Endothelial cell of umbilical vein (primary cell): ENCODE measurements around the gene CISH. TPM values are rescaled to one million over a fixed set of nuclear protein-coding genes. Genes with fewer than 3 reads are reported as not detected.

ENCODE experiments used
- BruUV-seq: library from RNA; stranded (reverse); fragments of 400-500 nt; replicated peaks from 2 replicates; lab custom pipeline; 2021; lab: Mats Ljungman, UMichigan
- CTCF ChIA-PET: fragments of 300-600, 350-600 bp; sonication (Branson Sonifier 250); formaldehyde crosslinking; loops from one replicate; lab custom pipeline; 2021; ENCODE audit warnings: antibody characterized with exemption, inconsistent platforms; lab: Charles Lee
- POLR2A ChIA-PET: fragments of 300-600, 350-600 bp; sonication (Branson Sonifier 250); formaldehyde crosslinking; loops from one replicate; lab custom pipeline; 2021; ENCODE audit warnings: antibody characterized with exemption, inconsistent platforms; lab: Charles Lee
- DNase-seq: peaks from one replicate; pipeline ENCODE4 v3.0.0-alpha.2; 2011; ENCODE audit warnings: low read depth, low spot score
- FAIRE-seq: peaks from 2 replicates; lab custom pipeline; 2011; peaks lifted over from hg19 to GRCh38; lab: Jason Lieb, UNC
- H2AFZ ChIP-seq: 2 replicates; pipeline ENCODE4 v1.6.0; 2012; ENCODE audit warnings: low read depth, low read length, control low read depth, inconsistent platforms
- H3K27ac ChIP-seq: 2 replicates; pipeline ENCODE4 v1.5.1; 2011; ENCODE audit warnings: low read depth, mild to moderate bottlenecking, control low read depth, low read length, moderate library complexity; ENCODE audit not compliant: insufficient read depth
- H3K27me3 ChIP-seq, 2 experiments: 2 replicates each; pipeline versions ENCODE4 v1.6.0 to v1.6.1; 2011; ENCODE audit warnings: low read length in 2 of 2, mixed read lengths in 1 of 2; ENCODE audit not compliant: control insufficient read depth in 2 of 2, insufficient read depth in 2 of 2
- H3K36me3 ChIP-seq, 2 experiments: 2 replicates in 1 of 2; 3 replicates in 1 of 2; pipeline ENCODE4 v1.5.1; 2011; ENCODE audit warnings: low read length in 2 of 2, mild to moderate bottlenecking in 1 of 2, moderate library complexity in 1 of 2; ENCODE audit not compliant: control insufficient read depth in 2 of 2, insufficient read depth in 2 of 2; ENCODE audit errors: extremely low read depth in 1 of 2
- H3K4me1 ChIP-seq: 3 replicates; pipeline ENCODE4 v1.5.1; 2011; ENCODE audit warnings: mild to moderate bottlenecking, low read length; ENCODE audit not compliant: control insufficient read depth, insufficient read depth; ENCODE audit errors: extremely low read depth
- H3K4me2 ChIP-seq: 2 replicates; pipeline ENCODE4 v1.6.1; 2011; ENCODE audit warnings: low read length, control low read depth, mixed read lengths; ENCODE audit not compliant: insufficient read depth
- H3K4me3 ChIP-seq, 3 experiments: fragments of 200-600 bp in 1 of 3; sonication (generic), shearing (Covaris generic) in 1 of 3; replicated peaks in 1 of 3; 2 replicates each; pipeline ENCODE4 v1.5.1; 2011 to 2016; ENCODE audit warnings: control low read depth in 3 of 3, low read length in 3 of 3, mild to moderate bottlenecking in 2 of 3, inconsistent platforms in 1 of 3, low read depth in 1 of 3, moderate library complexity in 1 of 3; ENCODE audit not compliant: insufficient read depth in 1 of 3
- H3K79me2 ChIP-seq: 2 replicates; pipeline ENCODE4 v1.6.0; 2012; ENCODE audit warnings: low read length, inconsistent platforms; ENCODE audit not compliant: control insufficient read depth, insufficient read depth
- H3K9ac ChIP-seq: replicated peaks from 2 replicates; pipeline ENCODE3; 2011; ENCODE audit warnings: low read length, control low read depth; ENCODE audit not compliant: insufficient read depth; ENCODE audit errors: extremely low read depth
- H3K9me1 ChIP-seq: replicated peaks from 3 replicates; pipeline ENCODE4 v1.6.0; 2011; ENCODE audit warnings: mild to moderate bottlenecking, low read length; ENCODE audit not compliant: control insufficient read depth, insufficient read depth; ENCODE audit errors: extremely low read depth
- H3K9me3 ChIP-seq: replicated peaks from 2 replicates; pipeline ENCODE4 v1.5.1; 2012; ENCODE audit warnings: low read length, inconsistent platforms; ENCODE audit not compliant: control insufficient read depth, insufficient read depth
- H4K20me1 ChIP-seq: replicated peaks from 2 replicates; pipeline ENCODE3; 2011; ENCODE audit warnings: mild to moderate bottlenecking, low read length; ENCODE audit not compliant: control insufficient read depth, insufficient read depth; ENCODE audit errors: extremely low read depth
- EZH2 ChIP-seq: IDR thresholded peaks from 2 replicates; pipeline ENCODE4 v1.6.1; 2012; ENCODE audit warnings: borderline replicate concordance, low read depth, mild to moderate bottlenecking, moderate library complexity, low read length, inconsistent platforms; ENCODE audit not compliant: severe bottlenecking
- FOS ChIP-seq: IDR thresholded peaks from 2 replicates; pipeline ENCODE4 v1.6.1; 2011; ENCODE audit warnings: mild to moderate bottlenecking, low read length, moderate library complexity, borderline replicate concordance; ENCODE audit not compliant: insufficient read depth
- GATA2 ChIP-seq: IDR thresholded peaks from 2 replicates; pipeline ENCODE4 v1.7.0; 2011; ENCODE audit warnings: low read depth, mild to moderate bottlenecking, moderate library complexity, mixed read lengths, low read length; ENCODE audit not compliant: insufficient read length, insufficient read depth
- JUN ChIP-seq: IDR thresholded peaks from 2 replicates; pipeline ENCODE4 v1.6.1; 2011; ENCODE audit warnings: borderline replicate concordance, low read depth; ENCODE audit not compliant: insufficient read length, insufficient read depth
- MYC ChIP-seq: IDR thresholded peaks from one replicate; pipeline ENCODE4 v1.6.1; 2011; ENCODE audit warnings: mild to moderate bottlenecking, low read depth, low read length
- POLR2A ChIP-seq: IDR thresholded peaks from 2 replicates; pipeline ENCODE4 v1.6.1; 2012; ENCODE audit warnings: low read depth, mild to moderate bottlenecking, control low read depth, low read length
- POLR2AphosphoS5 ChIP-seq: IDR thresholded peaks from 2 replicates; pipeline ENCODE4 v1.6.1; 2012; ENCODE audit warnings: low read depth, mild to moderate bottlenecking, control low read depth, low read length, moderate library complexity; ENCODE audit not compliant: insufficient read depth
- dilution Hi-C: fragments of 300-500 bp; cut with MboI; formaldehyde crosslinking; loops from one replicate; pipeline ENCODE4 v1.15.0; 2019; ENCODE audit warnings: low sequenced_read_pairs; ENCODE audit not compliant: extremely low pct_ligation_motif_present
- intact Hi-C: fragments of 100-400 bp; cut with micrococcal nuclease; formaldehyde crosslinking; loops from one replicate; pipeline ENCODE4 v1.10.0; 2022
- polyA plus RNA-seq, 4 experiments: library from polyadenylated mRNA; depleted of rRNA in 3 of 4; stranded (reverse) in 3 of 4; unstranded in 1 of 4; fragments of >200 nt; gene quantifications; 2 replicates each; pipeline versions ENCODE4 v1.2.1 to v1.2.3, GENCODE V29; 2011 to 2012; ENCODE audit warnings: missing spikeins in 1 of 4
- total RNA-seq: library from RNA; stranded (reverse); gene quantifications from 2 replicates; pipeline ENCODE4 v1.2.3, GENCODE V29; 2021
- TF ChIP-seq, protein P1 (sequence below): IDR thresholded peaks from 2 replicates; pipeline ENCODE4 v1.6.1; 2011; ENCODE audit not compliant: insufficient read depth, insufficient read length
- TF ChIP-seq, protein P2 (sequence below), 2 donors: IDR thresholded peaks; 1 replicate in 1 of 2; 2 replicates in 1 of 2; pipeline ENCODE4 v1.5.1; 2011; ENCODE audit warnings: low read length in 2 of 2, mild to moderate bottlenecking in 2 of 2, moderate library complexity in 2 of 2, control low read depth in 1 of 2, inconsistent platforms in 1 of 2, low read depth in 1 of 2; ENCODE audit not compliant: insufficient read depth in 1 of 2; ENCODE audit errors: extremely low read depth in 1 of 2

Gene CISH
- total and polyA plus RNA-seq, 2 donors (not counting 3 experiments of a cell fraction or from before 2014, with no cell fraction given): 2.2 to 4.1 TPM

DNA sequence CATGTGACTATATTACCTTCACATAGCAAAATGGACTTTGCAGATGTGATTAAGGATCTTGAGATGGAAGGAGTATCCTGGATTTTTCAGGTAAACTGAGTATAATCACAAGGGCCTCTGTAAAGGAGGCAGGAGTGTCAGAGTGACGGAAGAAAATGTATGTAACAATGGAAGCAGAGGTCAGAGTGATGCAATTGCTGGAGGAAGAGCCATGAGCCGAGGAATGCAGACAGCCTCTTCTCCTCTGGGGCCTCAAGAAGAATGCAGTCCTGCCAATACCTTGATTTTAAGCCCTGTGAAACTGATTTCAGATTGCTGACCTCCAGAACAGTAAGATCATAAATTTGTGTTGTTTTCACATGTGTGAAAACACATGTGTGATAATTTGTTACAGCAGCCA is 27.2 kb downstream of the CISH start:
- intact Hi-C loops: no loop called here
- Histone ChIP-seq H3K27me3 (no peaks in the 10 kb centered on the region), H3K4me2 (no peak overlapping the region), H3K4me1 (no peaks in the 10 kb centered on the region), H2AFZ (no peak overlapping the region), H3K9me3 (no peaks in the 10 kb centered on the region), H3K9ac (no peak overlapping the region), H3K9me1 (no peaks in the 10 kb centered on the region), H3K27ac (no peak overlapping the region), H4K20me1 (no peaks in the 10 kb centered on the region), H3K79me2 (no peaks in the 10 kb centered on the region), H3K4me3 (no peak overlapping the region), H3K36me3 (no peaks in the 10 kb centered on the region)
- no peak for TF ChIP-seq POLR2A
- no peak for TF ChIP-seq JUN
- CTCF ChIA-PET: no interaction called here
- POLR2A ChIA-PET: no interaction called here
- FAIRE-seq (no peak), DNase-seq (no peak)
- dilution Hi-C loops: no loop called here
- BruUV-seq: no TSS peak

- Histone ChIP-seq H3K27me3 (no peaks in the 10 kb centered on the region), H3K4me1 (no peaks in the 10 kb centered on the region), H3K36me3 (no peaks in the 10 kb centered on the region), H3K4me3 (no peak overlapping the region), H3K9me3 (no peaks in the 10 kb centered on the region), H3K9ac (no peak overlapping the region), H3K4me2 (no peak overlapping the region), H3K9me1 (no peaks in the 10 kb centered on the region), H3K79me2 (no peaks in the 10 kb centered on the region), H3K27ac (no peak overlapping the region), H4K20me1 (no peaks in the 10 kb centered on the region), H2AFZ (no peak overlapping the region)
- no peak for TF ChIP-seq EZH2
- no peak for TF ChIP-seq POLR2AphosphoS5
- TF ChIP-seq POLR2A: no peak
- TF ChIP-seq MYC: no peak
- no peak for TF ChIP-seq FOS
- TF ChIP-seq, protein P1, sequence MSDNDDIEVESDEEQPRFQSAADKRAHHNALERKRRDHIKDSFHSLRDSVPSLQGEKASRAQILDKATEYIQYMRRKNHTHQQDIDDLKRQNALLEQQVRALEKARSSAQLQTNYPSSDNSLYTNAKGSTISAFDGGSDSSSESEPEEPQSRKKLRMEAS: no peak
- TF ChIP-seq, protein P2, sequence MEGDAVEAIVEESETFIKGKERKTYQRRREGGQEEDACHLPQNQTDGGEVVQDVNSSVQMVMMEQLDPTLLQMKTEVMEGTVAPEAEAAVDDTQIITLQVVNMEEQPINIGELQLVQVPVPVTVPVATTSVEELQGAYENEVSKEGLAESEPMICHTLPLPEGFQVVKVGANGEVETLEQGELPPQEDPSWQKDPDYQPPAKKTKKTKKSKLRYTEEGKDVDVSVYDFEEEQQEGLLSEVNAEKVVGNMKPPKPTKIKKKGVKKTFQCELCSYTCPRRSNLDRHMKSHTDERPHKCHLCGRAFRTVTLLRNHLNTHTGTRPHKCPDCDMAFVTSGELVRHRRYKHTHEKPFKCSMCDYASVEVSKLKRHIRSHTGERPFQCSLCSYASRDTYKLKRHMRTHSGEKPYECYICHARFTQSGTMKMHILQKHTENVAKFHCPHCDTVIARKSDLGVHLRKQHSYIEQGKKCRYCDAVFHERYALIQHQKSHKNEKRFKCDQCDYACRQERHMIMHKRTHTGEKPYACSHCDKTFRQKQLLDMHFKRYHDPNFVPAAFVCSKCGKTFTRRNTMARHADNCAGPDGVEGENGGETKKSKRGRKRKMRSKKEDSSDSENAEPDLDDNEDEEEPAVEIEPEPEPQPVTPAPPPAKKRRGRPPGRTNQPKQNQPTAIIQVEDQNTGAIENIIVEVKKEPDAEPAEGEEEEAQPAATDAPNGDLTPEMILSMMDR (IDR thresholded peaks at IDR 0.05; ENCODE audit: extremely low read depth in 1 of 2, insufficient read depth in 1 of 2, low read depth in 1 of 2, low read length in 2 of 2): no peak
- no peak for TF ChIP-seq GATA2
- no peak for TF ChIP-seq JUN
- ChIA-PET POLR2A (no interaction called here), CTCF (interaction anchor here (1.0 kb wide), 1 partner anchor 28 kb away, joined by 3 read pairs; no protein-coding TSS in a partner anchor)
- dilution Hi-C loops (no loop called here), intact Hi-C loops (no loop called here)
- DNase-seq (no peak), FAIRE-seq (no peak)
- BruUV-seq: no TSS peak
Measured at GRCh38 chr3:50583897-50584296, 27.7 kb downstream of the CISH start.
